Adrenal gland (tissue), 12 donors: ENCODE results near the gene CHN2. TPM values are rescaled to one million over a fixed set of nuclear protein-coding genes. Genes with fewer than 3 reads are reported as not detected.

Experiments
- DNase-seq, 7 donors: peaks; one replicate each; pipeline ENCODE4 v3.0.0-alpha.2; 2019 to 2020
- H3K27ac ChIP-seq, 5 donors: fragments of 200-600 bp; sonication (generic) in 4 of 5; 1 replicate in 3 of 5; 2 replicates in 2 of 5; pipeline versions ENCODE4 v1.5.1 to v1.8.0; 2016 to 2020; ENCODE audit warnings: mild to moderate bottlenecking in 1 of 5
- H3K27me3 ChIP-seq: fragments of 200-600 bp; 2 replicates; pipeline ENCODE4 v1.8.0; 2021
- H3K36me3 ChIP-seq, 2 donors: fragments of 200-600 bp; replicated peaks in 1 of 2; 1 replicate in 1 of 2; 2 replicates in 1 of 2; pipeline versions ENCODE4 v1.5.1 to v1.8.0; 2018 to 2022
- H3K4me1 ChIP-seq, 2 donors: fragments of 200-600 bp; replicated peaks in 1 of 2; 1 replicate in 1 of 2; 2 replicates in 1 of 2; pipeline versions ENCODE4 v1.5.1 to v1.8.0; 2018 to 2021
- H3K4me3 ChIP-seq, 4 donors: fragments of 200-600 bp; sonication (generic) in 3 of 4; one replicate each; pipeline ENCODE4 v1.5.1; 2016 to 2018
- H3K9me3 ChIP-seq, 3 donors: fragments of 200-600 bp; sonication (generic) in 1 of 3; replicated peaks in 1 of 3; 1 replicate in 2 of 3; 2 replicates in 1 of 3; pipeline versions ENCODE4 v1.5.1 to v1.8.0; 2016 to 2021
- POLR2A ChIP-seq, 2 donors: fragments of 450-650 bp; IDR thresholded peaks; one replicate each; pipeline ENCODE4 v1.6.1; 2017; ENCODE audit warnings: antibody characterized with exemption in 2 of 2, mild to moderate bottlenecking in 2 of 2, moderate library complexity in 1 of 2
- WGBS, 4 donors: extraction: QIAGEN DNeasy Blood & Tissue Kit in 2 of 4; methylation state at CpG; one replicate each; pipeline versions ENCODE4 v1.1.5 to v1.1.7; 2013 to 2017; 5-methylcytosine and 5-hydroxymethylcytosine counted together
- intact Hi-C, 2 donors: fragments of 100-400 bp; cut with DNase I; formaldehyde crosslinking; loops; one replicate each; pipeline versions ENCODE4 v1.14.1 to v1.15.0; 2022 to 2023
- polyA plus RNA-seq, 3 donors: library from polyadenylated mRNA; stranded (reverse); fragments of 200-250 nt in 2 of 3; fragments of 350-450 nt in 1 of 3; fragmentation: Illumina TruSeq in 1 of 3; extraction: RNeasy Lipid Tissue Mini Kit (QIAGEN cat#74804) in 1 of 3; gene quantifications; one replicate each; pipeline ENCODE4 v1.2.3, GENCODE V29; 2013 to 2014
- total RNA-seq, 9 donors: library from RNA; depleted of rRNA in 4 of 9; stranded (reverse); fragments of >200 nt in 4 of 9; fragments of 120-200 nt in 1 of 9; fragmentation: NEBNext Ultra II Directional in 1 of 9; extraction: Animal tissue kit (Norgen Biotek cat#: 25700) in 1 of 9; gene quantifications; one replicate each; pipeline versions ENCODE4 v1.1.0 to v1.2.4, GENCODE V29; 2013 to 2023
- TF ChIP-seq, protein P1 (sequence below), 6 experiments: fragments of 450-650 bp in 4 of 6; fragments of 200-600 bp in 2 of 6; sonication (generic) in 1 of 6; IDR thresholded peaks; 1 replicate in 5 of 6; 2 replicates in 1 of 6; pipeline versions ENCODE4 v1.5.1 to v1.8.0; 2016 to 2021; ENCODE audit warnings: antibody characterized with exemption in 6 of 6, mild to moderate bottlenecking in 2 of 6, moderate library complexity in 1 of 6
- donor health status: healthy with polysubstance abuse.
- donor health status: Bipolar disorder and iron deficiency.
- donor health status: DM: yes; HTN: yes; CAD: no.
- donor health status: DM: no; HTN: no; CAD: no.
- donor health status: DM: no; HTN: no; CAD: no.
- donor health status: DM: yes; HTN: yes; CAD: no.

The CHN2 gene
- total and polyA plus RNA-seq, 12 donors, result 2.7 to 35.4 (median 11.5) TPM

GRCh38 chr7:29281782-29282541, 87.4 kb downstream of the CHN2 start:
- no peak for TF ChIP-seq POLR2A (IDR thresholded peaks at IDR 0.05)
- TF ChIP-seq, protein P1, sequence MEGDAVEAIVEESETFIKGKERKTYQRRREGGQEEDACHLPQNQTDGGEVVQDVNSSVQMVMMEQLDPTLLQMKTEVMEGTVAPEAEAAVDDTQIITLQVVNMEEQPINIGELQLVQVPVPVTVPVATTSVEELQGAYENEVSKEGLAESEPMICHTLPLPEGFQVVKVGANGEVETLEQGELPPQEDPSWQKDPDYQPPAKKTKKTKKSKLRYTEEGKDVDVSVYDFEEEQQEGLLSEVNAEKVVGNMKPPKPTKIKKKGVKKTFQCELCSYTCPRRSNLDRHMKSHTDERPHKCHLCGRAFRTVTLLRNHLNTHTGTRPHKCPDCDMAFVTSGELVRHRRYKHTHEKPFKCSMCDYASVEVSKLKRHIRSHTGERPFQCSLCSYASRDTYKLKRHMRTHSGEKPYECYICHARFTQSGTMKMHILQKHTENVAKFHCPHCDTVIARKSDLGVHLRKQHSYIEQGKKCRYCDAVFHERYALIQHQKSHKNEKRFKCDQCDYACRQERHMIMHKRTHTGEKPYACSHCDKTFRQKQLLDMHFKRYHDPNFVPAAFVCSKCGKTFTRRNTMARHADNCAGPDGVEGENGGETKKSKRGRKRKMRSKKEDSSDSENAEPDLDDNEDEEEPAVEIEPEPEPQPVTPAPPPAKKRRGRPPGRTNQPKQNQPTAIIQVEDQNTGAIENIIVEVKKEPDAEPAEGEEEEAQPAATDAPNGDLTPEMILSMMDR (IDR thresholded peaks at IDR 0.05), result no peak
- Histone ChIP-seq H3K9me3 (no peaks in the 10 kb centered on the region), H3K27ac (no peak overlapping the region), H3K27me3 (no peaks in the 10 kb centered on the region), H3K36me3 (no peaks in the 10 kb centered on the region), H3K4me1 (no peaks in the 10 kb centered on the region), H3K4me3 (no peak overlapping the region)
- 53 to 63% (median 58%) methylated on average over 12 of the region's 12 CpGs for WGBS, 4 donors
- DNase-seq, result peak in 4 of 7 donors; percentile 25 to 76 (median 30)
- intact Hi-C loops, result no loop called here

- TF ChIP-seq, protein P1 (IDR thresholded peaks at IDR 0.05), result no peak
- TF ChIP-seq POLR2A (IDR thresholded peaks at IDR 0.05), result no peak
- WGBS, 4 donors, result 60 to 74% (median 63%) methylated on average over 13 of the region's 13 CpGs
- intact Hi-C loops, result no loop called here
These were observed 88.3 kb downstream of the CHN2 start for GRCh38 chr7:29282819-29283414.

DNA sequence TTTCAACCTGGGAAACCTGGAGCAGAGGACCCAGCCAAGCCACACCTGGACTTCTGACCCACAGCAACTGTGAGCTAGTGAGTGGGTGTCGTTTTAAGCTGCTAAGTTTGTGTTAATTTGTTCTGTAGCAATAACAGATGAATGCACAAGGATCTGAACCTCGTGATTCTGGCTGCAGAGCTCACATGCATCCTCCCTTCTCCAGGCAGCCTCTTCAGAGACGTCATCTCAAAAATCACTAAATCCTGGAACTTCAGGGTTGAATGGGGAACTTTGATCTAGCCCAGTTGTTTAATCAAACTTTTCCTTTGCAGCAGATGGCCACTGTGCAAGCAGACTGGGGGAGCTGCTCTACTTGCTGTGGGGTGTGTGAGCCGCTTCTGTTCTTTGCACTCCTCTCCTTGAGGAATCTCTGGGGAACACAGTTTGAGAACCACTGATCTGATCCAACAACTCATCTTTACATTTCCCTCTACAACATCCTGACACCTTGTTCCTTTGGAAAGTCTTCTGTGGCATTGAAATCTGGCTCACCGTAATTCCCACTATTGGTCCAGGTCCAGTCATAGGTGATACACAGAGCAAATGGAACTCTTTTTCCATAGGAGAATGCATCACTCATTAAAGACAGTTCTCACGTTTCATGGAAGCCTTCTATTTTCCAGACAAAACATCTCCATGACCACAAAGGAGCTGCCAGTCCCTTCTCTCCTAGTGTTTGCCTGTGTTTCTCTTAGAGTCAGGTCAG, 90.3 kb downstream of the CHN2 start:
- Histone ChIP-seq H3K4me1 (no peaks in the 10 kb centered on the region), H3K36me3 (no peaks in the 10 kb centered on the region), H3K9me3 (no peaks in the 10 kb centered on the region), H3K4me3 (no peak overlapping the region), H3K27ac (no peak overlapping the region), H3K27me3 (no peaks in the 10 kb centered on the region)
- DNase-seq, result no peak
- intact Hi-C loops, result no loop called here
- WGBS, 4 donors, result 64 to 84% (median 71%) methylated on average over 6 of the region's 6 CpGs
- TF ChIP-seq POLR2A (IDR thresholded peaks at IDR 0.05), result no peak

More at GRCh38 chr7:29282819-29283414, 88.3 kb downstream of the CHN2 start:
- DNase-seq, result peak in 1 of 7 donors; percentile 4
- no peaks in the 10 kb centered on the region for H3K27me3 ChIP-seq
- H3K9me3 ChIP-seq, result no peaks in the 10 kb centered on the region
- H3K27ac ChIP-seq, result no peak overlapping the region
- no peaks in the 10 kb centered on the region for H3K36me3 ChIP-seq
- H3K4me1 ChIP-seq, result no peaks in the 10 kb centered on the region
- H3K4me3 ChIP-seq, result no peak overlapping the region

DNA sequence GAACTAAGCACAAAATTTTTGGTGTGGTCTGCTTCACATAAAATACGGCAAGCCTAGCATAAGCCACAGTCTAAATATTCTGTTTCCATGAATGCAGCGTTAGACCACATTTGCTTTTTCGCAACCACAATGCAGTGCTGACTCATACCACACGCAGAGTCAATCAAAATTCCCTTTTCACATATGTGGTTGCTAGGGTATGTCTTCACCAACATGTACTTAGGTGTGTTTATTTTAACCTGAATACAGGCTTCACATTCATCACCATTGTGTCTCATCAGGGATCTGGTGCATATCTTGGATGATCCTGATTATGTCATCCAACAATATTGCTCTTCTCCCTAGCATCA, 90.8 kb downstream of the CHN2 start:
- H3K27ac ChIP-seq, result no peak overlapping the region
- no peaks in the 10 kb centered on the region for H3K27me3 ChIP-seq
- no peaks in the 10 kb centered on the region for H3K4me1 ChIP-seq
- WGBS, 4 donors, result 74 to 88% (median 83%) methylated on average over 4 of the region's 4 CpGs
- no peaks in the 10 kb centered on the region for H3K9me3 ChIP-seq
- no peak for TF ChIP-seq POLR2A (IDR thresholded peaks at IDR 0.05)
- TF ChIP-seq, protein P1 (IDR thresholded peaks at IDR 0.05), result no peak
- H3K36me3 ChIP-seq, result no peaks in the 10 kb centered on the region
- H3K4me3 ChIP-seq, result no peak overlapping the region
- no peak for DNase-seq
- intact Hi-C loops, result no loop called here
